ENCODE results near the gene IQCH.

DNA sequence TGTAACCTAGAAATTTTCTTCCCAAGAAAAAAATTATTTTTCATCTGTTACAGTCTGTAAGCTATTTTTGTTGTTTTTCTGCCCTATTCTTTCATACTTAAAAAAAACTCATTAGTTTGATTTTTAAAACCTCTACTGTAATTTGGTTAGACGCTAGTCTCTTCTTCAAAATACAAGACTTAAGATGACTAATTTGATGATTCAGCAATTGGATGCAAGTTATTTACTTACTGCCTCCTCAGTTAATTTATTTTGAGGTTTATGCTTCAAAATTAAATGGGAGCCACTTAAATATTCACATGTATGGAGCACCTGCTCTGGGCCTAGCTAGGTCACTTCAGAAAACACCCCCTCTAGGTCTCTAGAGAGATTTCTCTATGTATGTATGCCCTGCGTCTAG, 132.4 kb downstream of the IQCH start:
- no peak for TF ChIP-seq ELF4 (IDR thresholded peaks at IDR 0.05)
- TF ChIP-seq SP1 (IDR thresholded peaks at IDR 0.05), result no peak
- TF ChIP-seq BHLHE40 (IDR thresholded peaks at IDR 0.05; ENCODE audit: borderline replicate concordance), result no peak
- TF ChIP-seq ARNT (IDR thresholded peaks at IDR 0.05), result no peak
- no peak for TF ChIP-seq SUZ12 (IDR thresholded peaks at IDR 0.05)
- no peak for TF ChIP-seq FOXA1 (IDR thresholded peaks at IDR 0.05)
- no peak for TF ChIP-seq L3MBTL2 (conservative IDR thresholded peaks at IDR 0.05)
- no peak for TF ChIP-seq HDGF (IDR thresholded peaks at IDR 0.05; ENCODE audit: borderline replicate concordance)
- TF ChIP-seq, protein P1, sequence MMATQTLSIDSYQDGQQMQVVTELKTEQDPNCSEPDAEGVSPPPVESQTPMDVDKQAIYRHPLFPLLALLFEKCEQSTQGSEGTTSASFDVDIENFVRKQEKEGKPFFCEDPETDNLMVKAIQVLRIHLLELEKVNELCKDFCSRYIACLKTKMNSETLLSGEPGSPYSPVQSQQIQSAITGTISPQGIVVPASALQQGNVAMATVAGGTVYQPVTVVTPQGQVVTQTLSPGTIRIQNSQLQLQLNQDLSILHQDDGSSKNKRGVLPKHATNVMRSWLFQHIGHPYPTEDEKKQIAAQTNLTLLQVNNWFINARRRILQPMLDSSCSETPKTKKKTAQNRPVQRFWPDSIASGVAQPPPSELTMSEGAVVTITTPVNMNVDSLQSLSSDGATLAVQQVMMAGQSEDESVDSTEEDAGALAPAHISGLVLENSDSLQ (IDR thresholded peaks at IDR 0.05), result no peak
- TF ChIP-seq CTBP1 (IDR thresholded peaks at IDR 0.05; ENCODE audit: borderline replicate concordance), result no peak
- no peak for TF ChIP-seq FOXK2 (IDR thresholded peaks at IDR 0.05)
- no peak for TF ChIP-seq LEF1 (IDR thresholded peaks at IDR 0.05; ENCODE audit: borderline replicate concordance)
- TF ChIP-seq FOXM1 (IDR thresholded peaks at IDR 0.05; ENCODE audit: borderline replicate concordance), result no peak
